Bronchial epithelial cell (primary cell): ENCODE data around the gene ABCA7. TPM values are rescaled to one million over a fixed set of nuclear protein-coding genes. Genes with fewer than 3 reads are reported as not detected.

Experiments
- DNase-seq: peaks from one replicate; pipeline ENCODE4 v3.0.0-alpha.2; 2010; ENCODE audit warnings: low read depth
- FAIRE-seq: peaks from 2 replicates; lab custom pipeline; 2011; peaks lifted over from hg19 to GRCh38; lab: Jason Lieb, UNC
- H3K27me3 ChIP-seq: 2 replicates; pipeline ENCODE4 v1.5.1; 2011; ENCODE audit warnings: low read length; ENCODE audit not compliant: control insufficient read depth, insufficient read depth
- H3K36me3 ChIP-seq: 2 replicates; pipeline ENCODE4 v1.5.1; 2011; ENCODE audit warnings: low read length; ENCODE audit not compliant: control insufficient read depth, insufficient read depth
- H3K4me3 ChIP-seq: 2 replicates; pipeline ENCODE4 v1.5.1; 2011; ENCODE audit warnings: mild to moderate bottlenecking, low read depth, low read length, control low read depth
- total RNA-seq: library from RNA; depleted of rRNA; stranded (reverse); fragments of >200 nt; gene quantifications from 2 replicates; pipeline ENCODE4 v1.2.1, GENCODE V29; 2014
- TF ChIP-seq, protein P1 (sequence below): IDR thresholded peaks from 2 replicates; pipeline ENCODE4 v1.5.1; 2011; ENCODE audit warnings: mild to moderate bottlenecking, moderate library complexity, low read length, control low read depth, inconsistent platforms; ENCODE audit not compliant: insufficient read depth, severe bottlenecking

ABCA7 gene
- total RNA-seq, 1 donor from 2014 or later = 6.8 TPM

DNA sequence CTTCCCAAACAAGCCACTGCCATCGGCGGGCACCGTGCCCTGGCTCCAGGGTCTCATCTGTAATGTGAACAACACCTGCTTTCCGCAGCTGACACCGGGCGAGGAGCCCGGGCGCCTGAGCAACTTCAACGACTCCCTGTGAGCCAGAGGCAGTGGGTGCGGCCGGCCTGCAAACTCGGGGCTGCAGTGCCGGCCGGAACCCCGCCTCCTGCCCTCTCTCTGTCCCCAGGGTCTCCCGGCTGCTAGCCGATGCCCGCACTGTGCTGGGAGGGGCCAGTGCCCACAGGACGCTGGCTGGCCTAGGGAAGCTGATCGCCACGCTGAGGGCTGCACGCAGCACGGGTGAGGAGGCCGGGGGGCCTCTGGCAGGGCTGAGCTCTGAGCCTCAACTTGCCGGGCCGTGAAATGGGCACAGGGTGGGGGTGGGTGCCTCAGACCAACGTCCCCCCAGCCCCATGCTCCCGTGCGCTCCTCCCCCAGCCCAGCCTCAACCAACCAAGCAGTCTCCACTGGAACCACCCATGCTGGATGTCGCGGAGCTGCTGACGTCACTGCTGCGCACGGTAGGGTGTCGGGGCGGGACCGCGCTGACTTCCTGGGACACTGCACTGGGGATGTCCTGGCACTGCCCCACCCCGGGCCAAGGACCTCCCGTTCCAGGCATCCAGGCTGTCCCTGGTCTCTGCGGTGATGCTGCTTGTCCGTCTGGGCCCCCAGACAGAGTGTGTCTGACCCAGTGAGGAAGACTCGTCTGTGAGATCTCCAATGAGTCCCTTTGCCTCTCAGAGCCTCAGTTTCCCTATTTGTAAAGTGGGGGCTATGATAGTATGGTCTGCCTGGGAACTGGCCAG lies 2.2 kb downstream of the ABCA7 start:
- FAIRE-seq = no peak

DNA sequence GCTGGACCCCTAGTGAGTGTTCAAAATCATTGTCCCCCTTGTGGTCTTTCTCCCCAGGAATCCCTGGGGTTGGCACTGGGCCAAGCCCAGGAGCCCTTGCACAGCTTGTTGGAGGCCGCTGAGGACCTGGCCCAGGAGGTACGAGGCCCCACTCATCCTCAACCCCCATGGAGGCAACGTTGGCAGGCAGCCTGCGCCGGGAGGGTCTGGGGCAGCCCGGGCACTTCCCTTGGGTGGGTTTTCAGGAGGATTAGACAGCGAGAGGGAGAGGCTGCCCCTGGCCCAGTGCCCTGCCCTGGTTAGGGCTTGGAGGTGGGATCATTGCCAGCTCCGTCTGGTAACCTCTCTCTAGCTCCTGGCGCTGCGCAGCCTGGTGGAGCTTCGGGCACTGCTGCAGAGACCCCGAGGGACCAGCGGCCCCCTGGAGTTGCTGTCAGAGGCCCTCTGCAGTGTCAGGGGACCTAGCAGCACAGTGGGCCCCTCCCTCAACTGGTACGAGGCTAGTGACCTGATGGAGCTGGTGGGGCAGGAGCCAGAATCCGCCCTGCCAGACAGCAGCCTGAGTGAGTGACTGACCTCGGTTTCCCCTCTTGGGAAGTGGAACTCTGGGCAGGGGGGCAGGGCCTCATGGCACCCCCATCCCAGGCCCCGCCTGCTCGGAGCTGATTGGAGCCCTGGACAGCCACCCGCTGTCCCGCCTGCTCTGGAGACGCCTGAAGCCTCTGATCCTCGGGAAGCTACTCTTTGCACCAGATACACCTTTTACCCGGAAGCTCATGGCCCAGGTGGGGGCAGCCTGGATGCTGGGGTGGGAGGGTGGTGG lies 3.0 kb downstream of the ABCA7 start:
- FAIRE-seq (no peak), DNase-seq (no peak)
- no peak overlapping the region for H3K4me3 ChIP-seq
- peaks cover 9% of the 10 kb centered on the region for H3K36me3 ChIP-seq
- TF ChIP-seq, protein P1, sequence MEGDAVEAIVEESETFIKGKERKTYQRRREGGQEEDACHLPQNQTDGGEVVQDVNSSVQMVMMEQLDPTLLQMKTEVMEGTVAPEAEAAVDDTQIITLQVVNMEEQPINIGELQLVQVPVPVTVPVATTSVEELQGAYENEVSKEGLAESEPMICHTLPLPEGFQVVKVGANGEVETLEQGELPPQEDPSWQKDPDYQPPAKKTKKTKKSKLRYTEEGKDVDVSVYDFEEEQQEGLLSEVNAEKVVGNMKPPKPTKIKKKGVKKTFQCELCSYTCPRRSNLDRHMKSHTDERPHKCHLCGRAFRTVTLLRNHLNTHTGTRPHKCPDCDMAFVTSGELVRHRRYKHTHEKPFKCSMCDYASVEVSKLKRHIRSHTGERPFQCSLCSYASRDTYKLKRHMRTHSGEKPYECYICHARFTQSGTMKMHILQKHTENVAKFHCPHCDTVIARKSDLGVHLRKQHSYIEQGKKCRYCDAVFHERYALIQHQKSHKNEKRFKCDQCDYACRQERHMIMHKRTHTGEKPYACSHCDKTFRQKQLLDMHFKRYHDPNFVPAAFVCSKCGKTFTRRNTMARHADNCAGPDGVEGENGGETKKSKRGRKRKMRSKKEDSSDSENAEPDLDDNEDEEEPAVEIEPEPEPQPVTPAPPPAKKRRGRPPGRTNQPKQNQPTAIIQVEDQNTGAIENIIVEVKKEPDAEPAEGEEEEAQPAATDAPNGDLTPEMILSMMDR = no peak
- no peaks in the 10 kb centered on the region for H3K27me3 ChIP-seq

More for the DNA sequence above, 2.2 kb downstream of the ABCA7 start:
- Histone ChIP-seq H3K4me3 (no peak overlapping the region), H3K36me3 (peaks cover 11% of the 10 kb centered on the region), H3K27me3 (no peaks in the 10 kb centered on the region)
- DNase-seq = no peak
- TF ChIP-seq, protein P1 = no peak

DNA sequence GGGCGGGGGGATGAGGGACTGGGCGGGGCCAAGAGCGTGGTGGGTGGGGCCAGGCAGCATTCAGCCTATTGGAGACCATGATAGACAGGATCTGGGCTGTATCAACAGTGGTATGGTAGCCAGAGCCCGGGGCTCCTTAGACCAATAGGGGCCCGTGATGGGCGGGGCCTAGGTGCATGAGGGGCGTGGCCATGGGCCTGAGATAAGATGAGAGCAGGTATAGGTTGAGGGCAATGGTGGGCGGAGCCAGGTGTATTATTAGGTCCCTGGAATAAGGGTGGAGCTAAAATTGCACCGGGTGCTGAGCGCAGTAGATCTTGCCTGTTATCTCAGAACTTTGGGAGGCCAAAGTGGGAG lies 5.3 kb downstream of the ABCA7 start:
- TF ChIP-seq, protein P1 = no peak
- FAIRE-seq = no peak
- DNase-seq = peak; percentile 13
- no peak overlapping the region for H3K4me3 ChIP-seq
- no peaks in the 10 kb centered on the region for H3K27me3 ChIP-seq
- H3K36me3 ChIP-seq = peaks cover 5% of the 10 kb centered on the region

DNA sequence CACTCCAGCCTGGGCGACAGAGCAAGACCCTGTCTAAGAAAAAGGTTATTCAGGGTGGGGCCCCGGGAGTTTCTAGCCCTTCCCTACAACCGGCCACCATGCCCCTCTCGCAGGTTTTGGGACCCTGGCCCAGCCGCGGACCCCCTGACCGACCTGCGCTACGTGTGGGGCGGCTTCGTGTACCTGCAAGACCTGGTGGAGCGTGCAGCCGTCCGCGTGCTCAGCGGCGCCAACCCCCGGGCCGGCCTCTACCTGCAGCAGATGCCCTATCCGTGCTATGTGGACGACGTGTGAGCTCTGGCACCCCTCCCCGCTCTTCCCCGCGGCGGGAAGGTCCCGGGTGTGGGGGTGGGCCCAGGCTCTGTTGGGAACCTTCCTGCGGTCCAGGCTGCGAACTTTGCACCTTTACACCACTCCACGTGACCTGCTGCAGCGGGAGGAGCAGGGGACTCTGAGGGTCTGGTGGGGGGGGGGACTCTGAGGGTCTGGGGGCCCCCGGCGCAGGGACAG lies 6.3 kb downstream of the ABCA7 start:
- TF ChIP-seq, protein P1 = no peak
- FAIRE-seq (no peak), DNase-seq (no peak)
- no peaks in the 10 kb centered on the region for H3K27me3 ChIP-seq
- no peak overlapping the region for H3K4me3 ChIP-seq
- peaks cover 5% of the 10 kb centered on the region for H3K36me3 ChIP-seq

DNA sequence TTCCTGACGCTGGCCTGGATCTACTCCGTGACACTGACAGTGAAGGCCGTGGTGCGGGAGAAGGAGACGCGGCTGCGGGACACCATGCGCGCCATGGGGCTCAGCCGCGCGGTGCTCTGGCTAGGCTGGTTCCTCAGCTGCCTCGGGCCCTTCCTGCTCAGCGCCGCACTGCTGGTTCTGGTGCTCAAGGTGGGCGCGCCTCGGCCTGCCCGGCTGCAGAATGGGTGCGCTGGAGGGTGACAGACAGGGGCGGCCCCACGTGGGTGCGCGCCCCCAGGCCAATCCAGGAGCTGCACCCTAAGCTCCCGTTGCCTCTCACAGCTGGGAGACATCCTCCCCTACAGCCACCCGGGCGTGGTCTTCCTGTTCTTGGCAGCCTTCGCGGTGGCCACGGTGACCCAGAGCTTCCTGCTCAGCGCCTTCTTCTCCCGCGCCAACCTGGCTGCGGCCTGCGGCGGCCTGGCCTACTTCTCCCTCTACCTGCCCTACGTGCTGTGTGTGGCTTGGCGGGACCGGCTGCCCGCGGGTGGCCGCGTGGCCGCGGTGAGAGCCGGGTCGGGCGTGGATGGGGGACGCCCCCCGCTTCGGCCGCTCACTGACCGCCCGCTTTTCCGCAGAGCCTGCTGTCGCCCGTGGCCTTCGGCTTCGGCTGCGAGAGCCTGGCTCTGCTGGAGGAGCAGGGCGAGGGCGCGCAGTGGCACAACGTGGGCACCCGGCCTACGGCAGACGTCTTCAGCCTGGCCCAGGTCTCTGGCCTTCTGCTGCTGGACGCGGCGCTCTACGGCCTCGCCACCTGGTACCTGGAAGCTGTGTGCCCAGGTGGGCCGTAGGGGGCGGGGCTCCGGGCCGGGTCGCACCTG lies 7.2 kb downstream of the ABCA7 start:
- FAIRE-seq (no peak), DNase-seq (no peak)
- no peak overlapping the region for H3K4me3 ChIP-seq
- TF ChIP-seq, protein P1 = no peak
- no peaks in the 10 kb centered on the region for H3K27me3 ChIP-seq
- peaks cover 5% of the 10 kb centered on the region for H3K36me3 ChIP-seq
